HepG2 (cell line): Measurements from ENCODE around the gene LATS1. TPM values are rescaled to one million over a fixed set of nuclear protein-coding genes. Genes with fewer than 3 reads are reported as not detected.

Experiments used
- E2F2 ChIP-seq: sonication (generic); formaldehyde crosslinking; IDR thresholded peaks from 2 replicates; pipeline ENCODE4 v1.4.0; 2020; ENCODE audit warnings: missing genetic modification reagents, borderline replicate concordance
- EZH2 ChIP-seq: conservative IDR thresholded peaks from 2 replicates; pipeline ENCODE4 v1.6.1; 2012; ENCODE audit warnings: mild to moderate bottlenecking, low read depth, low read length, moderate library complexity
- GPN1 ChIP-seq: sonication (generic); formaldehyde crosslinking; IDR thresholded peaks from 2 replicates; pipeline ENCODE4 v1.5.1; 2020; ENCODE audit warnings: missing genetic modification reagents, borderline replicate concordance
- GRHL1 ChIP-seq: sonication (generic); formaldehyde crosslinking; conservative IDR thresholded peaks from 2 replicates; pipeline ENCODE4 v1.8.0; 2022; ENCODE audit warnings: missing genetic modification reagents
- HNF4A ChIP-seq: sonication (generic); formaldehyde crosslinking; IDR thresholded peaks from 2 replicates; pipeline ENCODE4 v1.4.0; 2020; ENCODE audit warnings: missing genetic modification reagents
- MEIS2 ChIP-seq: sonication (generic); formaldehyde crosslinking; IDR thresholded peaks from 2 replicates; pipeline ENCODE4 v1.9.0; 2021; ENCODE audit warnings: mild to moderate bottlenecking, missing genetic modification reagents
- MIER3 ChIP-seq: IDR thresholded peaks from 2 replicates; pipeline ENCODE4 v1.6.1; 2016; ENCODE audit warnings: missing compliant biosample characterization, borderline replicate concordance
- PAX8 ChIP-seq: sonication (generic); formaldehyde crosslinking; IDR thresholded peaks from 2 replicates; pipeline ENCODE4 v1.8.0; 2022; ENCODE audit warnings: mild to moderate bottlenecking, missing genetic modification reagents, borderline replicate concordance
- PLRG1 ChIP-seq: fragments of 450-650 bp; conservative IDR thresholded peaks from 2 replicates; pipeline ENCODE4 v1.6.1; 2016
- PRMT3 ChIP-seq: sonication (generic); formaldehyde crosslinking; IDR thresholded peaks from 2 replicates; pipeline ENCODE4 v1.8.1; 2022; ENCODE audit warnings: low read depth, mild to moderate bottlenecking, moderate library complexity, missing genetic modification reagents, borderline replicate concordance
- SETDB1 ChIP-seq: sonication (generic); formaldehyde crosslinking; IDR thresholded peaks from 2 replicates; pipeline ENCODE4 v1.5.1; 2020; ENCODE audit warnings: missing genetic modification reagents, mild to moderate bottlenecking, borderline replicate concordance
- SNRNP70 ChIP-seq: fragments of 200-400 bp; formaldehyde crosslinking; IDR thresholded peaks from 2 replicates; pipeline ENCODE4 v1.6.1; 2017; ENCODE audit warnings: mild to moderate bottlenecking, low read depth, low read length, moderate library complexity
- SRSF1 ChIP-seq: fragments of 200-400 bp; formaldehyde crosslinking; optimal IDR thresholded peaks from 2 replicates; pipeline ENCODE3; 2017; ENCODE audit warnings: mild to moderate bottlenecking, low read depth, low read length, moderate library complexity
- SRSF4 ChIP-seq: fragments of 200-400 bp; formaldehyde crosslinking; IDR thresholded peaks from one replicate; pipeline ENCODE4 v1.6.1; 2018; ENCODE audit warnings: mild to moderate bottlenecking, low read depth, low read length, moderate library complexity; ENCODE audit not compliant: poor library complexity, severe bottlenecking
- TAF1 ChIP-seq: sonication (generic); formaldehyde crosslinking; IDR thresholded peaks from 2 replicates; pipeline ENCODE4 v1.4.0; 2020; ENCODE audit warnings: missing genetic modification reagents
- THYN1 ChIP-seq: sonication (generic); formaldehyde crosslinking; IDR thresholded peaks from 2 replicates; pipeline ENCODE4 v1.8.1; 2023; ENCODE audit warnings: low read depth, mild to moderate bottlenecking, moderate library complexity, missing genetic modification reagents, borderline replicate concordance
- ZBTB37 ChIP-seq: sonication (generic); formaldehyde crosslinking; IDR thresholded peaks from 2 replicates; pipeline ENCODE4 v1.4.0; 2020; ENCODE audit warnings: mild to moderate bottlenecking, missing genetic modification reagents
- ZNF354B ChIP-seq: sonication (generic); formaldehyde crosslinking; IDR thresholded peaks from 2 replicates; pipeline ENCODE4 v1.8.0; 2022; ENCODE audit warnings: mild to moderate bottlenecking, missing genetic modification reagents
- ZNF414 ChIP-seq: sonication (generic); formaldehyde crosslinking; IDR thresholded peaks from 2 replicates; pipeline ENCODE4 v1.5.0; 2020; ENCODE audit warnings: missing genetic modification reagents
- ZNF460 ChIP-seq: sonication (generic); formaldehyde crosslinking; IDR thresholded peaks from 2 replicates; pipeline ENCODE4 v1.5.1; 2020; ENCODE audit warnings: missing genetic modification reagents, mild to moderate bottlenecking, borderline replicate concordance
- ZNF546 ChIP-seq: sonication (generic); formaldehyde crosslinking; conservative IDR thresholded peaks from 2 replicates; pipeline ENCODE4 v1.8.1; 2023; ENCODE audit warnings: mild to moderate bottlenecking, missing genetic modification reagents
- ZNF569 ChIP-seq: sonication (generic); formaldehyde crosslinking; IDR thresholded peaks from 2 replicates; pipeline ENCODE4 v1.5.0; 2020; ENCODE audit warnings: mild to moderate bottlenecking, missing genetic modification reagents, moderate library complexity, borderline replicate concordance
- ZNF749 ChIP-seq: sonication (generic); formaldehyde crosslinking; IDR thresholded peaks from 2 replicates; pipeline ENCODE4 v1.8.0; 2022; ENCODE audit warnings: mild to moderate bottlenecking, missing genetic modification reagents, moderate library complexity, borderline replicate concordance
- ZNF777 ChIP-seq: sonication (generic); formaldehyde crosslinking; IDR thresholded peaks from 2 replicates; pipeline ENCODE4 v1.4.0; 2020; ENCODE audit warnings: missing genetic modification reagents
- ZNF792 ChIP-seq: IDR thresholded peaks from 2 replicates; pipeline ENCODE4 v1.6.1; 2016
- polyA plus RNA-seq, 8 experiments: library from polyadenylated mRNA; depleted of rRNA in 3 of 8; stranded (reverse) in 7 of 8; unstranded in 1 of 8; fragments of >200 nt; fragmentation: Illumina TruSeq in 4 of 8; extraction: Trizol in 4 of 8; gene quantifications; 2 replicates each; pipeline versions ENCODE4 v1.2.1 to v1.2.3, GENCODE V29; 2011 to 2016; ENCODE audit warnings: low read depth in 4 of 8, missing spikeins in 1 of 8, mixed read lengths in 1 of 8; ENCODE audit not compliant: insufficient read depth in 1 of 8
- total RNA-seq, 5 experiments: library from RNA; depleted of rRNA; stranded (reverse); fragments of >200 nt; fragmentation: Illumina TruSeq; extraction: Trizol; gene quantifications; 2 replicates each; pipeline ENCODE4 v1.2.3, GENCODE V29; 2016; ENCODE audit warnings: low read depth in 1 of 5

LATS1 gene
- total and polyA plus RNA-seq, 2 of the 13 experiments (the other 11 are each of a cell fraction or from before 2014, with no cell fraction given), result 9.9 to 12.6 TPM

GRCh38 chr6:149717588-149718458 is at the start of gene LATS1 (continued):
- TF ChIP-seq GRHL1 (CRISPR knock-in tag) (no peak), ZNF460 (no peak), SRSF1 (peak; percentile 99), ZNF777 (CRISPR knock-in tag) (peak; percentile 19; the same call in 1 of the 2 replicates), THYN1 (CRISPR knock-in tag) (peak; percentile 28; the same call in 1 of the 2 replicates), HNF4A (CRISPR knock-in tag) (no peak; the same call in none of the 2 replicates), ZNF414 (peak; percentile 95), GPN1 (no peak), SNRNP70 (0 out of 2 replicates have a peak, but pooled peaks have one; percentile 79), PLRG1 (no peak), ZNF569 (CRISPR knock-in tag) (peak; percentile 86; the same call in 1 of the 2 replicates), TAF1 (CRISPR knock-in tag) (peak; percentile 99), PRMT3 (CRISPR knock-in tag) (peak; percentile 88; the same call in 1 of the 2 replicates), MEIS2 (CRISPR knock-in tag) (peak; percentile 67; the same call in 1 of the 2 replicates), ZNF792 (CRISPR knock-in tag) (peak; percentile 76), ZNF354B (no peak), ZNF546 (CRISPR knock-in tag) (peak; percentile 87), EZH2 (no peak), ZBTB37 (no peak), ZNF749 (CRISPR knock-in tag) (peak; percentile 63), PAX8 (no peak), SRSF4 (peak; percentile 80), E2F2 (CRISPR knock-in tag) (peak; percentile 44; the same call in 1 of the 2 replicates), MIER3 (CRISPR knock-in tag) (peak; percentile 71; the same call in 1 of the 2 replicates), SETDB1 (no peak)
